Smooth muscle cell (in vitro differentiated cells): ENCODE measurements around the gene CELSR1. TPM values are rescaled to one million over a fixed set of nuclear protein-coding genes. Genes with fewer than 3 reads are reported as not detected.
A peak's percentile ranks its signal among the peaks of the same experiment; 100 is the strongest.

Experiments
- DNase-seq: peaks from one replicate; lab custom pipeline; 2025; ENCODE audit not compliant: unreplicated experiment; lab: John Stamatoyannopoulos, UW
- H2AFZ ChIP-seq: fragments of 200-600 bp; sonication (generic); 2 replicates; pipeline ENCODE4 v1.6.0; 2016; ENCODE audit warnings: antibody characterized with exemption, low read depth, mild to moderate bottlenecking
- H3F3A ChIP-seq: fragments of 200-600 bp; sonication (generic); 2 replicates; pipeline ENCODE4 v1.6.0; 2017; ENCODE audit warnings: antibody characterized with exemption, low read depth
- H3K27ac ChIP-seq: fragments of 200-600 bp; sonication (generic); 2 replicates; pipeline ENCODE4 v1.5.1; 2016; ENCODE audit warnings: low read depth, mild to moderate bottlenecking
- H3K27me3 ChIP-seq: fragments of 200-600 bp; sonication (generic); 2 replicates; pipeline ENCODE4 v1.6.1; 2016; ENCODE audit warnings: low read depth, mild to moderate bottlenecking
- H3K36me3 ChIP-seq: fragments of 200-600 bp; sonication (generic); 2 replicates; pipeline ENCODE4 v1.5.1; 2016; ENCODE audit warnings: low read depth
- H3K4me1 ChIP-seq: fragments of 200-600 bp; sonication (generic); 2 replicates; pipeline ENCODE4 v1.5.1; 2016; ENCODE audit warnings: low read depth
- H3K4me2 ChIP-seq: fragments of 200-600 bp; sonication (generic); 2 replicates; pipeline ENCODE4 v1.6.0; 2016; ENCODE audit warnings: mild to moderate bottlenecking
- H3K4me3 ChIP-seq: fragments of 200-600 bp; sonication (generic); 2 replicates; pipeline ENCODE4 v1.5.1; 2016; ENCODE audit warnings: mild to moderate bottlenecking
- H3K79me2 ChIP-seq: fragments of 200-600 bp; sonication (generic); 2 replicates; pipeline ENCODE4 v1.6.0; 2016; ENCODE audit warnings: low read depth, mild to moderate bottlenecking
- H3K9ac ChIP-seq: fragments of 200-600 bp; sonication (generic); 2 replicates; pipeline ENCODE4 v1.6.0; 2016; ENCODE audit warnings: low read depth
- H3K9me3 ChIP-seq: fragments of 200-600 bp; sonication (generic); replicated peaks from 2 replicates; pipeline ENCODE4 v1.5.1; 2016; ENCODE audit warnings: low read depth
- H4K20me1 ChIP-seq: fragments of 200-600 bp; sonication (generic); 2 replicates; pipeline ENCODE4 v1.6.0; 2016; ENCODE audit warnings: low read depth
- CTCF ChIP-seq: fragments of 200-600 bp; sonication (generic); IDR thresholded peaks from 2 replicates; pipeline ENCODE4 v1.5.1; 2017; ENCODE audit warnings: borderline replicate concordance, mild to moderate bottlenecking, antibody characterized with exemption; ENCODE audit not compliant: insufficient read depth, poor library complexity, severe bottlenecking
- WGBS: methylation state at CpG from one replicate; pipeline ENCODE4 v1.1.7; 2016; ENCODE audit warnings: low lambda C conversion rate; 5-methylcytosine and 5-hydroxymethylcytosine counted together
- polyA plus RNA-seq: library from polyadenylated mRNA; unstranded; fragments of >200 nt; fragmentation: Nextera tagmentation; extraction: Ambion mirVana; gene quantifications from 2 replicates; pipeline ENCODE4 v1.2.1, GENCODE V29; 2016
- total RNA-seq: library from RNA; depleted of rRNA; stranded (reverse); fragments of >200 nt; gene quantifications from 2 replicates; pipeline ENCODE4 v1.2.3, GENCODE V29; 2014

Gene CELSR1
- total and polyA plus RNA-seq, 2 experiments from 2014 or later = 3.6 to 15.2 TPM

GRCh38 chr22:46337870-46338269, 199.6 kb downstream of the CELSR1 start:
- Histone ChIP-seq H3K9ac (no peak overlapping the region), H3K4me3 (no peak overlapping the region), H3K27ac (no peak overlapping the region), H3K9me3 (no peaks in the 10 kb centered on the region), H3K36me3 (peaks cover 17% of the 10 kb centered on the region), H3K4me2 (no peak overlapping the region), H3K79me2 (peaks cover 37% of the 10 kb centered on the region), H4K20me1 (peaks cover 35% of the 10 kb centered on the region), H2AFZ (no peak overlapping the region), H3F3A (peaks cover 8% of the 10 kb centered on the region), H3K4me1 (peaks cover 12% of the 10 kb centered on the region), H3K27me3 (no peaks in the 10 kb centered on the region)
- no peak for TF ChIP-seq CTCF
- 94% methylated on average over 9 of the region's 9 CpGs for WGBS
- no peak for DNase-seq

- Histone ChIP-seq H3K9me3 (no peaks in the 10 kb centered on the region), H3K9ac (peak overlapping the region; percentile 88), H3K36me3 (peaks cover 11% of the 10 kb centered on the region), H3F3A (peaks cover 8% of the 10 kb centered on the region), H3K27ac (peak overlapping the region; percentile 88), H3K27me3 (no peaks in the 10 kb centered on the region), H2AFZ (peak overlapping the region; percentile 99), H4K20me1 (peaks cover 20% of the 10 kb centered on the region), H3K4me2 (peak overlapping the region; percentile 95), H3K4me3 (peak overlapping the region; percentile 95), H3K4me1 (peaks cover 12% of the 10 kb centered on the region), H3K79me2 (peaks cover 35% of the 10 kb centered on the region)
- WGBS = 15% methylated on average over 42 of the region's 42 CpGs
- no peak for DNase-seq
- TF ChIP-seq CTCF = no peak
Measured at GRCh38 chr22:46336119-46337078, 201.0 kb downstream of the CELSR1 start.

- Histone ChIP-seq H4K20me1 (peaks cover 16% of the 10 kb centered on the region), H3F3A (peaks cover 8% of the 10 kb centered on the region), H3K4me2 (peak within 1 kb of the TSS; percentile 95), H3K79me2 (peaks cover 35% of the 10 kb centered on the region), H3K9me3 (no peaks in the 10 kb centered on the region), H3K4me1 (peaks cover 12% of the 10 kb centered on the region), H3K36me3 (peaks cover 11% of the 10 kb centered on the region), H3K27me3 (no peaks in the 10 kb centered on the region), H2AFZ (peak within 1 kb of the TSS; percentile 99), H3K9ac (peak within 1 kb of the TSS; percentile 88), H3K27ac (peak within 1 kb of the TSS; percentile 88), H3K4me3 (peak within 1 kb of the TSS; percentile 95)
- no peak for TF ChIP-seq CTCF
- peak; percentile 33 for DNase-seq
- 2% methylated on average over 89 of the region's 93 CpGs for WGBS
Measured at GRCh38 chr22:46335201-46336118, 202.0 kb downstream of the CELSR1 start, which contains the start of gene TRMU. TSS of gene TRMU (plus strand) at chr22:46335714. CDS start at chr22:46335765, 51 bp downstream.
